Measurements from ENCODE around the gene MPIG6B.

GRCh38 chr6:31686483-31686882 is 36.7 kb upstream of the MPIG6B start:
- TF ChIP-seq CTCF (IDR thresholded peaks at IDR 0.05) (no peak), EZH2phosphoT487 (IDR thresholded peaks at IDR 0.05) (no peak), EZH2 (IDR thresholded peaks at IDR 0.05) (no peak)

Data from neural progenitor cell (in vitro differentiated cells).